GM18867 (cell line): ENCODE results near the gene CSKMT.
"Not testable (repeated sequence)": the region's sequence is repeated elsewhere in the genome, so short reads cannot be mapped to it uniquely, and the experiment has no call there.

Experiments
- ATAC-seq: cut with Tn5 transposase; IDR thresholded peaks from one replicate; pipeline ENCODE4 v1.9.1; 2021; ENCODE audit warnings: mild to moderate bottlenecking, moderate library complexity; ENCODE audit not compliant: unreplicated experiment

The CSKMT gene

GRCh38 chr11:62682518-62682917 lies 17.4 kb downstream of the CSKMT start:
- ATAC-seq = no peak

GRCh38 chr11:62687508-62688396 lies 22.6 kb downstream of the CSKMT start:
- no peak for ATAC-seq

GRCh38 chr11:62688491-62688890 lies 23.4 kb downstream of the CSKMT start:
- ATAC-seq = no peak

- ATAC-seq = no peak
These were observed 24.5 kb downstream of the CSKMT start, which contains the start of gene LRRN4CL for GRCh38 chr11:62689421-62690183. Gene LRRN4CL (minus strand): TSS chr11:62689530. CDS start chr11:62688508, 1,022 bp downstream.

- not testable (repeated sequence) for ATAC-seq
These were observed 28.5 kb downstream of the CSKMT start for GRCh38 chr11:62693624-62694023.

GRCh38 chr11:62694455-62695167 lies 29.5 kb downstream of the CSKMT start:
- no peak for ATAC-seq

GRCh38 chr11:62702246-62702645 lies 37.1 kb downstream of the CSKMT start:
- no peak for ATAC-seq

GRCh38 chr11:62703921-62704320 lies 38.8 kb downstream of the CSKMT start:
- not testable (repeated sequence) for ATAC-seq

- ATAC-seq = no peak
These were observed 40.3 kb downstream of the CSKMT start for GRCh38 chr11:62705413-62705812.

- ATAC-seq = peak; percentile 61
These were observed 41.1 kb downstream of the CSKMT start for GRCh38 chr11:62705880-62706849.

- no peak for ATAC-seq
These were observed 41.7 kb downstream of the CSKMT start for GRCh38 chr11:62706850-62707247.

- ATAC-seq = no peak
These were observed 42.3 kb downstream of the CSKMT start, which contains the start of the genes BSCL2 and GNG3 for GRCh38 chr11:62707277-62707861. Gene BSCL2 (minus strand): TSS chr11:62707424. CDS start chr11:62707195, 229 bp downstream. Gene GNG3 (plus strand): TSS chr11:62707676. CDS start chr11:62708296, 620 bp downstream.

- no peak for ATAC-seq
These were observed 43.3 kb downstream of the CSKMT start for GRCh38 chr11:62708392-62708791.

GRCh38 chr11:62708793-62709192 lies 43.7 kb downstream of the CSKMT start:
- no peak for ATAC-seq

- peak; percentile 70 for ATAC-seq
These were observed 44.3 kb downstream of the CSKMT start for GRCh38 chr11:62709247-62710000.

- ATAC-seq = no peak
These were observed 44.9 kb downstream of the CSKMT start for GRCh38 chr11:62710001-62710345.

GRCh38 chr11:62712276-62712812 lies 47.2 kb downstream of the CSKMT start:
- no peak for ATAC-seq

GRCh38 chr11:62712861-62713260 lies 47.7 kb downstream of the CSKMT start:
- no peak for ATAC-seq

- ATAC-seq = no peak
These were observed 48.2 kb downstream of the CSKMT start for GRCh38 chr11:62713343-62713742.
